Fibroblast of pulmonary artery (primary cell): ENCODE results near the gene ARID4A.
"Not testable (repeated sequence)": the region's sequence is repeated elsewhere in the genome, so short reads cannot be mapped to it uniquely, and the experiment has no call there.

Experiments used
- DNase-seq: peaks from one replicate; pipeline ENCODE4 v3.0.0-alpha.2; 2010; ENCODE audit warnings: low read depth
- H3K4me3 ChIP-seq: replicated peaks from 2 replicates; pipeline ENCODE4 v1.5.1; 2011; ENCODE audit warnings: low read depth, mild to moderate bottlenecking, control low read depth, low read length, moderate library complexity
- CTCF ChIP-seq: IDR thresholded peaks from 2 replicates; pipeline ENCODE4 v1.5.1; 2011; ENCODE audit warnings: mild to moderate bottlenecking, control low read depth, low read length, inconsistent platforms; ENCODE audit errors: missing control alignments

ARID4A gene

GRCh38 chr14:58298477-58299400 is at the start of gene ARID4A:
Gene ARID4A, plus strand, starts transcription at chr14:58298555. Its CDS starts 1,300 bp downstream, at chr14:58299855.
- no peak for TF ChIP-seq CTCF
- DNase-seq = no peak

GRCh38 chr14:58249611-58250010 is 48.7 kb upstream of the ARID4A start:
- DNase-seq = no peak

More at GRCh38 chr14:58298477-58299400, at the start of gene ARID4A:
- peak within 1 kb of the TSS; percentile 93 for H3K4me3 ChIP-seq

GRCh38 chr14:58258156-58258555 is 40.2 kb upstream of the ARID4A start:
- no peak overlapping the region for H3K4me3 ChIP-seq
- no peak for TF ChIP-seq CTCF
- no peak for DNase-seq

More at GRCh38 chr14:58249611-58250010, 48.7 kb upstream of the ARID4A start:
- no peak for TF ChIP-seq CTCF
- H3K4me3 ChIP-seq = no peak overlapping the region

- H3K4me3 ChIP-seq, DNase-seq: not testable (repeated sequence)
These were observed 36.4 kb upstream of the ARID4A start for GRCh38 chr14:58262005-58262404.

GRCh38 chr14:58265401-58265800 is 33.0 kb upstream of the ARID4A start:
- TF ChIP-seq CTCF = no peak
- H3K4me3 ChIP-seq = no peak overlapping the region
- no peak for DNase-seq

- no peak overlapping the region for H3K4me3 ChIP-seq
- TF ChIP-seq CTCF = no peak
- no peak for DNase-seq
These were observed 27.7 kb upstream of the ARID4A start for GRCh38 chr14:58270628-58271027.

GRCh38 chr14:58272588-58273372 is 25.6 kb upstream of the ARID4A start:
- TF ChIP-seq CTCF = peak; percentile 28
- DNase-seq = peak; percentile 52
- H3K4me3 ChIP-seq = no peak overlapping the region
